Right lobe of liver (tissue), 4 donors: ENCODE data around the gene MATN4.

Experiments used
- POLR2A ChIP-seq: fragments of 450-650 bp; IDR thresholded peaks from one replicate; pipeline ENCODE4 v1.6.1; 2017; ENCODE audit warnings: antibody characterized with exemption, mild to moderate bottlenecking
- TF ChIP-seq, protein P1 (sequence below), 4 donors: fragments of 200-600 bp in 3 of 4; fragments of 450-650 bp in 1 of 4; IDR thresholded peaks; one replicate each; pipeline versions ENCODE4 v1.5.1 to v1.8.0; 2016 to 2022; ENCODE audit warnings: antibody characterized with exemption in 4 of 4, mild to moderate bottlenecking in 2 of 4
- donor health status: DM: no; HTN: no; CAD: no.
- donor health status: DM: no; HTN: no; CAD: no.
- donor health status: DM: no; HTN: yes; CAD: no.

DNA sequence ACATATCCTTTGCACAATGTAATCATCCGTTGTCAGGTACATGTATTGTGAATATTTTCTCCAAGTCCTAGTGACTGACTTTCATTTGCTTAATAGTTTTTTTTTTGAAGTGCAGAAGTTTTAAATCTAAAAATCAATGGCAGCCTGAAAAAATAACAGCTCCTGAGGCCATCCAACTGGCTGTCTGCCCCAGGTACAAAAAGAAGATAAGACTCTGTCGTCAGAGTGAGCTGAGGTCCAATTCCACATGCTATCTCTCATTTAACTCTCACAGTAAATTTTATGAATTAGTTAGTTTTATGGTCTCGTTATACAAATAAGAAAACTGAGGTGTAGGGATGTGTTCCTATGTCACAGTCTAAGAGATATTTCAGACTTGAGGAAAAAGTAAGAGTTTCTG, 32.8 kb downstream of the MATN4 start:
- TF ChIP-seq, protein P1, sequence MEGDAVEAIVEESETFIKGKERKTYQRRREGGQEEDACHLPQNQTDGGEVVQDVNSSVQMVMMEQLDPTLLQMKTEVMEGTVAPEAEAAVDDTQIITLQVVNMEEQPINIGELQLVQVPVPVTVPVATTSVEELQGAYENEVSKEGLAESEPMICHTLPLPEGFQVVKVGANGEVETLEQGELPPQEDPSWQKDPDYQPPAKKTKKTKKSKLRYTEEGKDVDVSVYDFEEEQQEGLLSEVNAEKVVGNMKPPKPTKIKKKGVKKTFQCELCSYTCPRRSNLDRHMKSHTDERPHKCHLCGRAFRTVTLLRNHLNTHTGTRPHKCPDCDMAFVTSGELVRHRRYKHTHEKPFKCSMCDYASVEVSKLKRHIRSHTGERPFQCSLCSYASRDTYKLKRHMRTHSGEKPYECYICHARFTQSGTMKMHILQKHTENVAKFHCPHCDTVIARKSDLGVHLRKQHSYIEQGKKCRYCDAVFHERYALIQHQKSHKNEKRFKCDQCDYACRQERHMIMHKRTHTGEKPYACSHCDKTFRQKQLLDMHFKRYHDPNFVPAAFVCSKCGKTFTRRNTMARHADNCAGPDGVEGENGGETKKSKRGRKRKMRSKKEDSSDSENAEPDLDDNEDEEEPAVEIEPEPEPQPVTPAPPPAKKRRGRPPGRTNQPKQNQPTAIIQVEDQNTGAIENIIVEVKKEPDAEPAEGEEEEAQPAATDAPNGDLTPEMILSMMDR (IDR thresholded peaks at IDR 0.05), result no peak
- TF ChIP-seq POLR2A, result no peak
